WTC11 (cell line): ENCODE measurements around the gene KRTAP10-6.

ENCODE experiments used
- TEAD4 ChIP-seq: sonication (generic); formaldehyde crosslinking; IDR thresholded peaks from 2 replicates; pipeline ENCODE4 v1.8.0; 2022; ENCODE audit warnings: mild to moderate bottlenecking, missing genetic modification reagents
- TF ChIP-seq, protein P1 (sequence below): fragments of 200-600 bp; IDR thresholded peaks from 2 replicates; pipeline ENCODE4 v1.8.0; 2022; ENCODE audit warnings: antibody characterized with exemption

DNA sequence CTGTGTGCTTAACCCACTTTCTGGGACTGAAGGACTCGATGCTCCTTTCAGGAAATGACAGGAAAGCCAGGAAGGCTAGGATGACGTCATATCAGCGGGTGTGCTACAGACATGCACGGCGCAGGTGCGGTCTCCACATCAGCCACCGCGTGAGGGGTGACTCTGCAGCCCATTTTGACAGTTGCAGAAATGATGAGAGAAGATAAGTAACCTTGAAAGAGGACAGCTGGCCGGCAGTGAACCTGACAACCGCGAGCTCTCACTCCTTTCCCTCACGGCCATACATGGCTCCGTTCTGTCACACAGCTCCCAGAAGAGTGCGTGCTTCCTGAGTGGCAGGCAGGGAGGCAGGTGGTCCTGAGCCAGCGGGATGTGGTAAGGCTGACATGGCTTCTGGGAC, 10.2 kb downstream of the KRTAP10-6 start:
- TF ChIP-seq, protein P1, sequence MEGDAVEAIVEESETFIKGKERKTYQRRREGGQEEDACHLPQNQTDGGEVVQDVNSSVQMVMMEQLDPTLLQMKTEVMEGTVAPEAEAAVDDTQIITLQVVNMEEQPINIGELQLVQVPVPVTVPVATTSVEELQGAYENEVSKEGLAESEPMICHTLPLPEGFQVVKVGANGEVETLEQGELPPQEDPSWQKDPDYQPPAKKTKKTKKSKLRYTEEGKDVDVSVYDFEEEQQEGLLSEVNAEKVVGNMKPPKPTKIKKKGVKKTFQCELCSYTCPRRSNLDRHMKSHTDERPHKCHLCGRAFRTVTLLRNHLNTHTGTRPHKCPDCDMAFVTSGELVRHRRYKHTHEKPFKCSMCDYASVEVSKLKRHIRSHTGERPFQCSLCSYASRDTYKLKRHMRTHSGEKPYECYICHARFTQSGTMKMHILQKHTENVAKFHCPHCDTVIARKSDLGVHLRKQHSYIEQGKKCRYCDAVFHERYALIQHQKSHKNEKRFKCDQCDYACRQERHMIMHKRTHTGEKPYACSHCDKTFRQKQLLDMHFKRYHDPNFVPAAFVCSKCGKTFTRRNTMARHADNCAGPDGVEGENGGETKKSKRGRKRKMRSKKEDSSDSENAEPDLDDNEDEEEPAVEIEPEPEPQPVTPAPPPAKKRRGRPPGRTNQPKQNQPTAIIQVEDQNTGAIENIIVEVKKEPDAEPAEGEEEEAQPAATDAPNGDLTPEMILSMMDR, result no peak
- no peak for TF ChIP-seq TEAD4 (CRISPR knock-in tag)
